ENCODE results near the gene ADAMTS3. TPM values are rescaled to one million over a fixed set of nuclear protein-coding genes. Genes with fewer than 3 reads are reported as not detected.

Gene ADAMTS3
- total and polyA plus RNA-seq, 2 experiments from 2014 or later, result 1.2 to 3.7 TPM

- no peak for TF ChIP-seq ZNF462 (CRISPR knock-in tag; IDR thresholded peaks at IDR 0.05)
- TF ChIP-seq POLR2AphosphoS5 (IDR thresholded peaks at IDR 0.05; ENCODE audit: low read depth), result no peak
- no peak for TF ChIP-seq STAT1 (IDR thresholded peaks at IDR 0.05; ENCODE audit: unreplicated experiment)
Measured at GRCh38 chr4:72374159-72374558, 194.9 kb downstream of the ADAMTS3 start (continued).

- Mint-ChIP-seq H3K27ac (no peak overlapping the region), H3K27me3 (ENCODE audit: insufficient read depth, low read depth, poor library complexity) (peaks cover 1% of the 10 kb centered on the region), H3K4me3 (no peak overlapping the region), H3K36me3 (ENCODE audit: low read depth) (no peaks in the 10 kb centered on the region), H3K9me3 (no peaks in the 10 kb centered on the region), H3K4me1 (no peaks in the 10 kb centered on the region)
- no peaks in the 10 kb centered on the region for H3F3A ChIP-seq (replicated peaks; ENCODE audit: low read depth)
- no peaks in the 10 kb centered on the region for H3K79me2 ChIP-seq (replicated peaks; ENCODE audit: insufficient read depth)
- ATAC-seq (no peak), DNase-seq (ENCODE audit: low spot score) (no peak)
- no peak overlapping the region for H2AFZ ChIP-seq
- H3K4me3 ChIP-seq, result no peak overlapping the region
- H3K27ac ChIP-seq (ENCODE audit: low read depth), result no peak overlapping the region
- H4K20me1 ChIP-seq (replicated peaks; ENCODE audit: insufficient read depth), result no peaks in the 10 kb centered on the region
- no peaks in the 10 kb centered on the region for H3K9me2 ChIP-seq (ENCODE audit: insufficient read depth)
- H3K36me3 ChIP-seq (ENCODE audit: insufficient read depth), result no peaks in the 10 kb centered on the region
- no peaks in the 10 kb centered on the region for H3K4me1 ChIP-seq (ENCODE audit: insufficient read depth)
- H3K4me2 ChIP-seq, result no peak overlapping the region
- H3K27me3 ChIP-seq (ENCODE audit: insufficient read depth), result no peaks in the 10 kb centered on the region
- no peak for TF ChIP-seq EZH2 (IDR thresholded peaks at IDR 0.05; ENCODE audit: low read depth, unreplicated experiment)
- no peak for TF ChIP-seq REST (IDR thresholded peaks at IDR 0.05; ENCODE audit: unreplicated experiment)
- no peak for TF ChIP-seq EZH2phosphoT487 (IDR thresholded peaks at IDR 0.05; ENCODE audit: unreplicated experiment)
- TF ChIP-seq CREB1 (CRISPR knock-in tag; IDR thresholded peaks at IDR 0.05; ENCODE audit: low read depth), result no peak
- TF ChIP-seq ZNF331 (CRISPR knock-in tag; IDR thresholded peaks at IDR 0.05; ENCODE audit: low read depth), result no peak
- no peak for TF ChIP-seq POLR2AphosphoS5 (IDR thresholded peaks at IDR 0.05; ENCODE audit: low read depth)
- no peak for TF ChIP-seq CTCF (conservative IDR thresholded peaks at IDR 0.05; ENCODE audit: low read depth in 2 of 2)
- no peak for TF ChIP-seq NANOG (IDR thresholded peaks at IDR 0.05; ENCODE audit: borderline replicate concordance)
- TF ChIP-seq ZNF114 (CRISPR knock-in tag; IDR thresholded peaks at IDR 0.05), result no peak
- no peak for TF ChIP-seq JUNB (IDR thresholded peaks at IDR 0.05; ENCODE audit: unreplicated experiment)
Measured at GRCh38 chr4:72366601-72367000, 202.4 kb downstream of the ADAMTS3 start.
